CD14-positive monocyte (primary cell): ENCODE results near the gene PPP1R9B. TPM values are rescaled to one million over a fixed set of nuclear protein-coding genes. Genes with fewer than 3 reads are reported as not detected.

Source experiments
- DNase-seq, 3 donors: peaks; one replicate each; pipeline ENCODE4 v3.0.0-alpha.2; 2011 to 2022
- H2AFZ ChIP-seq: 2 replicates; pipeline ENCODE4 v1.6.0; 2012; ENCODE audit warnings: mild to moderate bottlenecking, low read depth, low read length, inconsistent platforms; ENCODE audit not compliant: insufficient read depth, poor library complexity, severe bottlenecking
- H3K27ac ChIP-seq, 2 donors: 1 replicate in 1 of 2; 2 replicates in 1 of 2; pipeline ENCODE4 v1.5.1; 2012 to 2013; ENCODE audit warnings: low read length in 2 of 2, control low read depth in 1 of 2, inconsistent platforms in 1 of 2, low read depth in 1 of 2, mild to moderate bottlenecking in 1 of 2
- H3K27me3 ChIP-seq, 2 donors: one replicate each; pipeline versions ENCODE4 v1.6.0 to v1.6.1; 2011 to 2013; ENCODE audit warnings: low read length in 2 of 2; ENCODE audit not compliant: control insufficient read depth in 2 of 2, insufficient read depth in 2 of 2
- H3K36me3 ChIP-seq, 2 donors: replicated peaks in 1 of 2; 1 replicate in 1 of 2; 2 replicates in 1 of 2; pipeline versions ENCODE4 v1.5.1 to v1.6.1; 2012 to 2013; ENCODE audit warnings: low read length in 2 of 2, control low read depth in 1 of 2, inconsistent platforms in 1 of 2, mild to moderate bottlenecking in 1 of 2; ENCODE audit not compliant: insufficient read depth in 2 of 2, control insufficient read depth in 1 of 2
- H3K4me1 ChIP-seq, 2 donors: 1 replicate in 1 of 2; 2 replicates in 1 of 2; pipeline versions ENCODE4 v1.5.1 to v1.6.1; 2012 to 2013; ENCODE audit warnings: low read length in 2 of 2, control low read depth in 1 of 2, inconsistent platforms in 1 of 2, mild to moderate bottlenecking in 1 of 2, moderate library complexity in 1 of 2; ENCODE audit not compliant: insufficient read depth in 2 of 2, control insufficient read depth in 1 of 2
- H3K4me2 ChIP-seq: replicated peaks from 2 replicates; pipeline ENCODE3; 2012; ENCODE audit warnings: low read length, moderate library complexity, mild to moderate bottlenecking; ENCODE audit not compliant: poor library complexity, severe bottlenecking; ENCODE audit errors: extremely low read depth
- H3K4me3 ChIP-seq, 3 experiments: fragments of 200-600 bp in 1 of 3; sonication (generic) in 1 of 3; replicated peaks in 1 of 3; 1 replicate in 2 of 3; 2 replicates in 1 of 3; pipeline ENCODE4 v1.5.1; 2011 to 2013; ENCODE audit warnings: low read length in 3 of 3, mild to moderate bottlenecking in 3 of 3, control low read depth in 2 of 3, low read depth in 2 of 3, inconsistent platforms in 1 of 3, moderate library complexity in 1 of 3
- H3K79me2 ChIP-seq: 2 replicates; pipeline ENCODE4 v1.6.0; 2012; ENCODE audit warnings: mild to moderate bottlenecking, control low read depth, inconsistent platforms, low read length, moderate library complexity; ENCODE audit not compliant: insufficient read depth
- H3K9ac ChIP-seq: 2 replicates; pipeline ENCODE4 v1.6.0; 2017; ENCODE audit warnings: low read length, mild to moderate bottlenecking; ENCODE audit not compliant: insufficient read depth, poor library complexity, severe bottlenecking
- H3K9me3 ChIP-seq, 2 donors: replicated peaks in 1 of 2; 1 replicate in 1 of 2; 2 replicates in 1 of 2; pipeline versions ENCODE4 v1.5.1 to v1.6.1; 2012 to 2013; ENCODE audit warnings: low read length in 2 of 2, control low read depth in 1 of 2; ENCODE audit not compliant: control insufficient read depth in 1 of 2, insufficient read depth in 1 of 2
- H4K20me1 ChIP-seq: 2 replicates; pipeline ENCODE4 v1.6.0; 2012; ENCODE audit warnings: mild to moderate bottlenecking, low read length, control low read depth, moderate library complexity; ENCODE audit not compliant: insufficient read depth
- H3K27ac Mint-ChIP-seq, 7 donors: one replicate each; pipeline ENCODE4 v1.8.0; 2020; ENCODE audit warnings: mild to moderate bottlenecking in 7 of 7, mixed read lengths in 7 of 7, moderate library complexity in 6 of 7, inconsistent platforms in 2 of 7
- H3K27me3 Mint-ChIP-seq, 3 donors: one replicate each; pipeline ENCODE4 v1.8.0; 2021 to 2022; ENCODE audit warnings: low read depth in 3 of 3, mild to moderate bottlenecking in 3 of 3, mixed read lengths in 3 of 3, moderate library complexity in 3 of 3, inconsistent platforms in 1 of 3
- H3K36me3 Mint-ChIP-seq, 2 donors: one replicate each; pipeline ENCODE4 v1.8.0; 2020; ENCODE audit warnings: mixed read lengths in 2 of 2, inconsistent platforms in 1 of 2, mild to moderate bottlenecking in 1 of 2
- H3K4me1 Mint-ChIP-seq: one replicate; pipeline ENCODE4 v1.8.0; 2020; ENCODE audit warnings: mild to moderate bottlenecking, mixed read lengths
- H3K4me3 Mint-ChIP-seq, 2 donors: one replicate each; pipeline ENCODE4 v1.8.0; 2020; ENCODE audit warnings: mild to moderate bottlenecking in 2 of 2, mixed read lengths in 2 of 2, moderate library complexity in 1 of 2
- H3K9me3 Mint-ChIP-seq, 7 donors: one replicate each; pipeline ENCODE4 v1.8.0; 2020 to 2022; ENCODE audit warnings: mixed read lengths in 7 of 7, mild to moderate bottlenecking in 6 of 7, moderate library complexity in 6 of 7, inconsistent platforms in 2 of 7
- WGBS: methylation state at CpG from one replicate; pipeline ENCODE4 v1.1.5; 2013; ENCODE audit warnings: missing lambda C conversion rate; ENCODE audit not compliant: insufficient coverage; 5-methylcytosine and 5-hydroxymethylcytosine counted together
- intact Hi-C, 2 donors: fragments of 100-400 bp; cut with micrococcal nuclease; formaldehyde crosslinking; loops; one replicate each; pipeline versions ENCODE4 v1.15.0 to v1.15.1; 2023
- polyA plus RNA-seq, 3 donors: library from polyadenylated mRNA; depleted of rRNA in 1 of 3; unstranded in 2 of 3; stranded (reverse) in 1 of 3; fragments of 300-500 nt in 2 of 3; fragments of >200 nt in 1 of 3; fragmentation: Illumina TruSeq in 2 of 3; gene quantifications; 1 replicate in 2 of 3; 2 replicates in 1 of 3; pipeline ENCODE4 v1.2.3, GENCODE V29; 2012 to 2021
- TF ChIP-seq, protein P1 (sequence below): fragments of 200-600 bp; IDR thresholded peaks from one replicate; pipeline ENCODE4 v1.8.0; 2022; ENCODE audit warnings: antibody characterized with exemption, mild to moderate bottlenecking

Gene PPP1R9B
- polyA plus RNA-seq, 3 donors, result 0.61 to 86.9 (median 1.3) TPM

DNA sequence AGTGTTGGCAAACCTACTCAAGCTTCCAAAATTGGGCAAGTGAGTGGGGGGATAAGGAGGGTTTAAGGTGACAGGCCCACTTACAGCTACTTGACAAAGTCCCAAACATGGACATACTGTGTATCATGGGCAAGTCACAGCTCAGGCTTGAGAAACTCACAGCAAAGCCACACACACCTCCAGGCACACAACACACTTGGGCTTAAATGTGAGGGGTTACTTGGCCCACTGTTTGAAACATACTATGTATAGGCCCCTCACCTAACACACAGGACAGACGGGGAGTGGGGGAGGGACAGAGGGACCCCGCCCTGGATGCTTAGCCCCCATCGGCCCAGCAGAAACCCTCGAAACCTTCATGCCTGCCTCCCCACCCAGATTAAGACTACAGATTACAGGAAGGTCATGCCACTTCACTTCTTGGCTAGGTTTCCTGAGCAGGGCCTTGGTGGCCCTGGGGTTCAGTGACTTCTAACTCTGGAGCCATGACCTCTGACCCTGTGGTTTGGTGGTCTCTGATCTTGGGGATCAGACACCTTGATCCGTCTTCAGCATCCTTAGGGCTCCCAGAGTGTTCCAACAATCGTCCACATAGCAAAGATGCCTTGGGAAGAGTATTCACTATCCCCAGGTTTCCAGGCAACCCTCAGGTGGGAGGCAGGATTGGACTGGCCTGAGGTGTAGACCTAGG lies 18.2 kb downstream of the PPP1R9B start:
- Histone ChIP-seq H3K4me3 (no peak overlapping the region), H3K4me1 (peaks cover 24 to 36% of the 10 kb centered on the region in 2 donors), H3K27ac (no peak overlapping the region), H2AFZ (no peak overlapping the region), H3K27me3 (peaks cover 28 to 41% of the 10 kb centered on the region in 2 donors), H3K9me3 (peaks cover 3 to 13% of the 10 kb centered on the region in 2 donors), H3K36me3 (peaks cover 38 to 44% of the 10 kb centered on the region in 2 donors), H3K9ac (no peak overlapping the region), H3K4me2 (no peak overlapping the region), H3K79me2 (no peaks in the 10 kb centered on the region), H4K20me1 (peaks cover 67% of the 10 kb centered on the region)
- Mint-ChIP-seq H3K27me3 (peaks cover 42 to 53% (median 49%) of the 10 kb centered on the region in 3 donors), H3K4me3 (no peak overlapping the region), H3K9me3 (peaks cover 2 to 25% (median 18%) of the 10 kb centered on the region in 7 donors), H3K4me1 (peaks cover 37% of the 10 kb centered on the region), H3K27ac (peak overlapping the region in 2 of 7 donors; percentile 13 to 62), H3K36me3 (peaks cover 45 to 55% of the 10 kb centered on the region in 2 donors)
- WGBS, result 89% methylated on average over 5 of the region's 6 CpGs
- intact Hi-C loops, result no loop called here
- TF ChIP-seq, protein P1, sequence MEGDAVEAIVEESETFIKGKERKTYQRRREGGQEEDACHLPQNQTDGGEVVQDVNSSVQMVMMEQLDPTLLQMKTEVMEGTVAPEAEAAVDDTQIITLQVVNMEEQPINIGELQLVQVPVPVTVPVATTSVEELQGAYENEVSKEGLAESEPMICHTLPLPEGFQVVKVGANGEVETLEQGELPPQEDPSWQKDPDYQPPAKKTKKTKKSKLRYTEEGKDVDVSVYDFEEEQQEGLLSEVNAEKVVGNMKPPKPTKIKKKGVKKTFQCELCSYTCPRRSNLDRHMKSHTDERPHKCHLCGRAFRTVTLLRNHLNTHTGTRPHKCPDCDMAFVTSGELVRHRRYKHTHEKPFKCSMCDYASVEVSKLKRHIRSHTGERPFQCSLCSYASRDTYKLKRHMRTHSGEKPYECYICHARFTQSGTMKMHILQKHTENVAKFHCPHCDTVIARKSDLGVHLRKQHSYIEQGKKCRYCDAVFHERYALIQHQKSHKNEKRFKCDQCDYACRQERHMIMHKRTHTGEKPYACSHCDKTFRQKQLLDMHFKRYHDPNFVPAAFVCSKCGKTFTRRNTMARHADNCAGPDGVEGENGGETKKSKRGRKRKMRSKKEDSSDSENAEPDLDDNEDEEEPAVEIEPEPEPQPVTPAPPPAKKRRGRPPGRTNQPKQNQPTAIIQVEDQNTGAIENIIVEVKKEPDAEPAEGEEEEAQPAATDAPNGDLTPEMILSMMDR, result no peak
- DNase-seq, result no peak

DNA sequence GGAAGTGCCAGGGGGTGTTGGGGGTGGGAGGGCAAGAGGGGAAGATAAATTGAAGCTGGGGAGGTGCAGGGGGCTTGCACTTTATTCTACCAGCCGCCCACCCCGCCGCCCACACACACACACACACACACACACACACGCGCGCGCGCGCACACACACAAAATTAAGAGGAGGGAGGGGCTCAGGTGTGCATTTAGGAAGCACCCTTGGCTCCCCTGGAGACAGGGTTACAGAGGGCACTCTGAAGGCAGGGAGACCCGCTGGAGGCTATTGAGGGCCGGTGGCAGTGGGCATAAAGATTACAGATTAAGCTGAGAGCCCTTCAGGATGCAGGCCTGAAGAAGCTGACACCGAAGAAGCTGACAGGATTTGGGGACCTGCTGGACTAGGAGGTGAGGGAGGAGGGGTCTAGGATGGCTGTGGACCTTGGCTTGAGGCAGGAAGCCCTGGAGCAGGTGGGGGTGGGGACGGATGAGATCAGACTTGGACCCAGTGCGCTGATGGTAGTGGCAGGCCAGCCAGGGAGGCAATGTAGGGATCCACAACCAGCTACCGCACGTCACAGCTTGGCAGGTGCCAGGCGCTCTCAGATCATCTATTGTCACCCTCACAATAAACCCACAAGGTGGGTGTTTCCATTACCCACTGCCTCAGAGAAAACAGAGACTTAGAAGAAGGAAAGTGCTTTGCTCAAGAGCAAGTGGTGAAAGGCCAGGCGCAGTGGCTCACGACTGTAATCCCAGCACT lies 19.7 kb downstream of the PPP1R9B start:
- Mint-ChIP-seq H3K9me3 (peaks cover 2 to 27% (median 18%) of the 10 kb centered on the region in 7 donors), H3K36me3 (peaks cover 30 to 40% of the 10 kb centered on the region in 2 donors), H3K27ac (peak overlapping the region in 3 of 7 donors; percentile 68 to 85 (median 75)), H3K27me3 (peaks cover 55 to 66% (median 63%) of the 10 kb centered on the region in 3 donors), H3K4me3 (peak overlapping the region; percentile 45 to 80), H3K4me1 (peaks cover 36% of the 10 kb centered on the region)
- TF ChIP-seq, protein P1, result no peak
- no peak overlapping the region for H3K27ac ChIP-seq
- WGBS, result 62% methylated on average over 7 of the region's 19 CpGs
- H2AFZ ChIP-seq, result no peak overlapping the region
- H4K20me1 ChIP-seq, result peaks cover 52% of the 10 kb centered on the region
- H3K27me3 ChIP-seq, result peaks cover 30 to 45% of the 10 kb centered on the region in 2 donors
- H3K4me2 ChIP-seq, result peak overlapping the region; percentile 65
- peaks cover 3 to 13% of the 10 kb centered on the region in 2 donors for H3K9me3 ChIP-seq
- H3K9ac ChIP-seq, result peak overlapping the region; percentile 27
- no peaks in the 10 kb centered on the region for H3K79me2 ChIP-seq
- no peak for DNase-seq
- no peak overlapping the region for H3K4me3 ChIP-seq
- intact Hi-C loops, result no loop called here
- peaks cover 24 to 36% of the 10 kb centered on the region in 2 donors for H3K4me1 ChIP-seq
- H3K36me3 ChIP-seq, result peaks cover 23 to 29% of the 10 kb centered on the region in 2 donors
